ENCODE results near the gene LMTK2.

LMTK2 gene

GRCh38 chr7:98192781-98193457, 86.3 kb downstream of the LMTK2 start:
- no peak for DNase-seq (ENCODE audit: low read depth)
- H3K4me3 ChIP-seq (ENCODE audit: low read depth, low read length) = no peak overlapping the region
- TF ChIP-seq CTCF (conservative IDR thresholded peaks at IDR 0.05; ENCODE audit: low read depth, low read length) = no peak

- DNase-seq (ENCODE audit: low read depth) = no peak
- no peak for TF ChIP-seq CTCF (conservative IDR thresholded peaks at IDR 0.05; ENCODE audit: low read depth, low read length)
- H3K4me3 ChIP-seq (ENCODE audit: low read depth, low read length) = no peak overlapping the region
Observed at GRCh38 chr7:98193474-98194180, 87.0 kb downstream of the LMTK2 start.

GRCh38 chr7:98194186-98194585, 87.5 kb downstream of the LMTK2 start:
- DNase-seq (ENCODE audit: low read depth) = no peak
- TF ChIP-seq CTCF (conservative IDR thresholded peaks at IDR 0.05; ENCODE audit: low read depth, low read length) = no peak
- no peak overlapping the region for H3K4me3 ChIP-seq (ENCODE audit: low read depth, low read length)

GRCh38 chr7:98194672-98195457, 88.2 kb downstream of the LMTK2 start:
- TF ChIP-seq CTCF (conservative IDR thresholded peaks at IDR 0.05; ENCODE audit: low read depth, low read length) = no peak

GRCh38 chr7:98196706-98197605, 90.3 kb downstream of the LMTK2 start:
- H3K4me3 ChIP-seq (ENCODE audit: low read depth, low read length) = no peak overlapping the region
- no peak for TF ChIP-seq CTCF (conservative IDR thresholded peaks at IDR 0.05; ENCODE audit: low read depth, low read length)
- DNase-seq (ENCODE audit: low read depth) = no peak

More at GRCh38 chr7:98194672-98195457, 88.2 kb downstream of the LMTK2 start:
- peak; percentile 22 for DNase-seq (ENCODE audit: low read depth)
- H3K4me3 ChIP-seq (ENCODE audit: low read depth, low read length) = no peak overlapping the region

GRCh38 chr7:98199131-98199530, 92.5 kb downstream of the LMTK2 start:
- TF ChIP-seq CTCF (conservative IDR thresholded peaks at IDR 0.05; ENCODE audit: low read depth, low read length) = no peak
- peak; percentile 67 for DNase-seq (ENCODE audit: low read depth)
- no peak overlapping the region for H3K4me3 ChIP-seq (ENCODE audit: low read depth, low read length)
